Lower leg skin (tissue), 3 donors: ENCODE data around the gene RUVBL2.

Experiments used
- POLR2A ChIP-seq, 2 donors: fragments of 450-650 bp; IDR thresholded peaks; one replicate each; pipeline ENCODE4 v1.6.1; 2016 to 2017; ENCODE audit warnings: antibody characterized with exemption in 2 of 2, mild to moderate bottlenecking in 1 of 2, moderate library complexity in 1 of 2
- TF ChIP-seq, protein P1 (sequence below), 3 donors: fragments of 450-650 bp; IDR thresholded peaks; one replicate each; pipeline ENCODE4 v1.5.1; 2016; ENCODE audit warnings: antibody characterized with exemption in 3 of 3, mild to moderate bottlenecking in 3 of 3, moderate library complexity in 2 of 3

DNA sequence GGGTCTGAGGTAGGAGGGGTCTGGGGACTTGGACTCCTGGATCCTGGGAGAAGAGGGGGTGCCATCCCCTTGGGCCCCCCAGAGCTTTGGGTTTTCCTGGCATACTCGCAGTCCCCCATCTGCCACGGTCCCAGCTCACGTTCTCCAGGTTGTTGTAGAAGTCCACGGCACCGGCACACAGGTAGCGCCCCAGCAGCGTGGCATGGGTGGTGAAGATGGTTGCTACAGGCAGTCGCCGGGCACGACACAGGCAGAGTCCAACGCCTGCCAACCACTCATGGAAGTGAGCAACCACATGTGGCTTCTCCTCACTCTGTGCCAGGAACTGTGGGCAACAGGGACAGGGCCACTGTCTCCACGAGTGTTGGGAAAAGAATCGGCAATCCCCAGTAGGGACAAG is 8.0 kb upstream of the RUVBL2 start:
- TF ChIP-seq, protein P1, sequence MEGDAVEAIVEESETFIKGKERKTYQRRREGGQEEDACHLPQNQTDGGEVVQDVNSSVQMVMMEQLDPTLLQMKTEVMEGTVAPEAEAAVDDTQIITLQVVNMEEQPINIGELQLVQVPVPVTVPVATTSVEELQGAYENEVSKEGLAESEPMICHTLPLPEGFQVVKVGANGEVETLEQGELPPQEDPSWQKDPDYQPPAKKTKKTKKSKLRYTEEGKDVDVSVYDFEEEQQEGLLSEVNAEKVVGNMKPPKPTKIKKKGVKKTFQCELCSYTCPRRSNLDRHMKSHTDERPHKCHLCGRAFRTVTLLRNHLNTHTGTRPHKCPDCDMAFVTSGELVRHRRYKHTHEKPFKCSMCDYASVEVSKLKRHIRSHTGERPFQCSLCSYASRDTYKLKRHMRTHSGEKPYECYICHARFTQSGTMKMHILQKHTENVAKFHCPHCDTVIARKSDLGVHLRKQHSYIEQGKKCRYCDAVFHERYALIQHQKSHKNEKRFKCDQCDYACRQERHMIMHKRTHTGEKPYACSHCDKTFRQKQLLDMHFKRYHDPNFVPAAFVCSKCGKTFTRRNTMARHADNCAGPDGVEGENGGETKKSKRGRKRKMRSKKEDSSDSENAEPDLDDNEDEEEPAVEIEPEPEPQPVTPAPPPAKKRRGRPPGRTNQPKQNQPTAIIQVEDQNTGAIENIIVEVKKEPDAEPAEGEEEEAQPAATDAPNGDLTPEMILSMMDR (IDR thresholded peaks at IDR 0.05), result no peak
- TF ChIP-seq POLR2A (IDR thresholded peaks at IDR 0.05), result no peak
